Fibroblast of skin of left biceps (primary cell): ENCODE results near the gene FILIP1.

Source experiments
- DNase-seq, 2 experiments: peaks; one replicate each; pipeline ENCODE4 v3.0.0-alpha.2; 2013; ENCODE audit warnings: low read depth in 2 of 2

Gene FILIP1

DNA sequence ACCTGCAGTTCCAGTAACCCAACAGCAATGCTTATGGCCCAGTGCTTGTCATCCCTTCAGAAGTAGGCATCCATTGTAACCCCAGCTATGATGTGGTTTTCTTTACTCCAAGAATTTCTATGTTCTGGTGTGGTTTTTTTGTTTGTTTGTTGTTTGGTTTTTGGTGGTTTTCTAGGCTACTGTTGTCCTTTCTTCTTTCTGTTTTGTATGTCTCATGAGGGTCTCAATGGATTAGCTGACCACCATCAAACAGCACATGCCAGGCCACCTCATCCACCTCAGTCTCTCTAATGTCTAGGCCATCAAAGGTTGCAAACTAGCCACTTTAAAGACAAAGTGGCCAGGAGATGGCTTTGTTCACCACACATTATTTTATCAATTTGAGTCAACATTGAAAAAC, 149.6 kb downstream of the FILIP1 start:
- no peak for DNase-seq

DNA sequence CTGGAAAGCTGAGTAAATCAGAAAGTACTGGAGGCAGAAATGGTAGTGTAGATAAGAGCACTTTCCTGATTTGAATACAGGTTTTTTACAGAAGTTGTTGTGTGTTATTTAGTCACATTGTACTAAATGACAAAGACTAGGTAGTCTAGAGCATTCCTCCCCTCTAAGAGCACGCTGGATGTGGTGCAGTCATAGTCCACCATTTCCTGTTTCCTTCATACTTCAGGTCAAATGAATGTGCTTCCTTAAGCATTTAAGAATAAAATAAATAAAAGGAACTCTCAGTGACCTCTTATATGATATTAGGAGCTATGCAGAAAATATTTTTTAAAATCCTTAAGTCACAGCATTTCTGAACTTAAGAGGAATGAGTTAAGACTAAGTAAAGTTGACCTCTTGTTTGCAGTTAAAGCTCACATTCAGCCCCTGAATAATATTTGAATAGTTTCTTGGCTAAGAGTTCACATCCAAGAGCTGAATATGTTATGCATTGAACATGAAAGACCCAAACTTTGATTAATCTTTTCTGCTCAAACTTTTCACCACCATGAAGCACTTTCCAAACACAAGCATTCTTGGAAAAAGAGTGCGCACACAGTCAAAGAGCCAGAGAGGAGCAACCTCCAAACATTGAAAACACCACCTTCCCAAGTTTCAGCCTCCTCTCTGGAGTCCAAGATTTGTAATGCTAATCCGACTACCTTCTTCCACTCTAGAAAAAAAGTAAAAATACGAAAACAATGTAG, 155.6 kb downstream of the FILIP1 start:
- no peak for DNase-seq

DNA sequence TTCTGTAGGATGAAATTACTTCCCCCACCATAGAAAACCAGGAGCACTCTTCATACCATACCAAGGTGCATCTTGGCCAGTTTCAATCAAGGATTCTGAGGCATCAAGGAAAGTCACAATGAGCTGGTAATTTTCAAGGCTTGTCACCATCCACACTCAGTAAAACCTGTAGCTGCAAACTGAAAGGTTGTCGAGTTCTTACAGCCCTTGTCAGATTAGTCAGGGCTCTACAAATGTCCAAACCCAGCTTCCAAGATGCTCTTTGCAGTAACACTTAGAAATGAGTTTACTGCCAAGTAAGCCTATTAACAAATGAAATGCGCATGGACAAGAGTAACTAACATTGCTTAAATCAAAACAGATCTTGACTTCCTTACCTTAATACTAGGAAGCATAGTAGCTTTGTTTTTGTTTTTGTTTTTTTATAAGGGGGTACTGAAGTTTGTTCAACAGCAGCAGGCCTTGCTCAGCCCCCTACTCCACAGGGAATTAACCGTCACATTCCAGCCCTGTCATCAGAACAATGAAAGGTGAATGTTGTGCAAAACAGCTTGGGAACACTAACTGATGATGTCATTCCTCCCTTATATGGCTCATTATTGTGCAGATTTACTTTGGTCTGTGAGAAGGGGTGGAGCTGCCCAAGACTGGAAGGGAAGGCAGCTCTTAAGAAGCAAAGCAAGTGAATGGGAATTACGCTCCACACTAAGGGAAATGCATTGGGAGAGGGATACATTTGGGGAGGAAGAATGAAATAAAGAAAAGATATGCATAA, 159.1 kb downstream of the FILIP1 start:
- DNase-seq, result peak; percentile 51 to 58

GRCh38 chr6:75333676-75334200, 159.9 kb downstream of the FILIP1 start:
- DNase-seq, result no peak

- DNase-seq, result peak; percentile 88 to 90
Observed at GRCh38 chr6:75331151-75331550, 162.4 kb downstream of the FILIP1 start.

GRCh38 chr6:75329703-75330102, 163.9 kb downstream of the FILIP1 start:
- DNase-seq, result no peak

DNA sequence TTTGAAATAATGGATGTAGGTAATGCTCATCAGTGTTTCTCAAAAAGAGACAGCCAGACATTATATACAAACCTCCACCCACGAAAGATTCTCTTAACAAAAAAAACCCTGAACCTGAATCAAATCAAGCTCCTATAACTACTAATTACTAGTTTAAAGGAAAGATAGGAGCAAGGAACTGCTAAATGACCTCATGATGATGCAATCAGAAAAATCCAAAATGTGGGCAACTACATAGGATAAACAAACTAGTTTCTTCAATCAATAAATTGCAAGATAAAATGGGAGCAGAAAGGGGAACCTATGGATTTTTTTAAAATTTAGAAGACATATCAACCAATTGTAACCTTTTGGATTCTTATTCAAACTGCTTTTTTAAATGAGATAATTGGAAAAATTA, 165.8 kb downstream of the FILIP1 start:
- DNase-seq, result no peak

DNA sequence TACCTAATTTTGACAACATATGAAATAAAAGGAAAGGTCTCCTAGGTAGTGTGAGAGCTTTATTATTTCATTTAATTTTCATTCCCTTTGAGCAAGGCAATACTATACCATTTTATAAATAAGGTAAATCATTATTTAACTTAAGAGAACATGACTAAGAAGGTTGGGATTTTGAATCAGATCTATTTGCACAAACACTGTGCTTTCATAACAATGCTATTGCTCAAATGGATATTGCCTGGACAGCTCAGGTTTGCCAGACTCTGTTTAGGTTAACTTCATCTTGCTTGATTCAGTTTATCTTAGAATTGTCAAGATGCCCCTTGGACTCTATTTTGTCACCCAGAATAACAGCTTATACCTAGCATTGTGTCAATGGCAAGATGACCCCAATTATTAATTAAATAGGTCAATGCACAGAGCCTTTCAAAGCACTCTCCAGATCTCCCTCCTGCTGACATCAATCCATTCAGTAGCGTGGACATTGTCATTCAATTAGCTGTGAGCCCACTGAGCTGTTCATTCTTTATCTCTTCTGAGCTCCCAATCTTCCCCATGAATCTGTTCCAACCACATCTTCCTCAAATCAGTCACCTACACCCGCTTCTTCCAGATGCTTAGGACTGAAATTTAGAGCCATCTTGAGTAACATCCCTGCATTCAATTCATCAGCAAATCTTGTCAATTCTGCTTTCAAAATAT, 166.9 kb downstream of the FILIP1 start:
- no peak for DNase-seq

DNA sequence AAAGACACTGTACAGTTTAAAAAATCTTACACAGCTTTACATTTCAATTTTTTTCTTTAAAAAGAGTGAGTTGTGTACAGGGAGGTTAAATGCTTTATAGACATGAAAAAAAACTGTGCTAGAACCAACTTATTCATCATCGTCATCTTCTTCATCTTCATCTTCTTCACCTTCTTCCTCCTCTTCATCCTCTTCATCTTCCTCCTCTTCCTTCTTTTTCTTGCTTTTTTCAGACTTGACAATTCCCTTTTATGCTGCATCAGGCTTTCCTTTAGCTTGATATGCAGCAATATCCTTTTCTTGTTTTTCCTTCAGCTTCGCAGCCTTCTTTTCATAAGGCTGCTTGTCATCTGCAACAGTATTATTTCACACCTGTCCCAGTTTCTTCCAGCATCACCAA, 174.7 kb downstream of the FILIP1 start:
- DNase-seq, result no peak

DNA sequence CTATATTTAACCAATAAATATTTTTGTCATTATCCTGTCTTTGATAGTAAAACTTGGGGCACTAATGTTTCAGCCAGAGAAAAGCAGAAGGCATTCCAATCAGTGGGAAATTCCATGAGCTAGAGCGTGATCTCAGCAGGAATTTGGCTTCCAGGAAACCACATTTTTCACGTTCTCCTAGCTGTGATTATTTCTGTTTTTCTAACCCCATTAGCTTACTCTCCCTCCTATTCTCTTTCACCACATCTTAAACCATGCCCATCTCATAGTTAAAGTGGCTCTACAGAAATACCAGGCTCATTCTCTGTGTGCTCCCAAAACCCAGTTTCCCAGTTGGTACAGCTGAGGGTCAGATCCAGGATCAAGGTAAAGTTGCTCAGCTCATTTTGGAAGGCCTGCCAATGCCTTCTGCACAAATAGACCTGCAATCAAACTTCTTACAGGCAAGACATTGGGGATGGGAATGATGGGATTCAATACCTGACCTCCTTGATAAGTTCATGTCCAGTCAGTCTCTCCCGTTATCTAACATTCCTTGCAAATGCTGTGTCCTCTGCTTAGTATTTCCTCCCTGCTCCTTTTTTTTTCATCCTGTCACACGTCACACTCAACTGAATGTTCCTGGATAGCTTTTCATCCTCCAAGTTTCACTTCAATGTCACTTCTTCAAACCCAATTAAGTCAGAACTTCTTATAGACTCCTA, 175.9 kb downstream of the FILIP1 start:
- DNase-seq, result peak; percentile 61 to 62

DNA sequence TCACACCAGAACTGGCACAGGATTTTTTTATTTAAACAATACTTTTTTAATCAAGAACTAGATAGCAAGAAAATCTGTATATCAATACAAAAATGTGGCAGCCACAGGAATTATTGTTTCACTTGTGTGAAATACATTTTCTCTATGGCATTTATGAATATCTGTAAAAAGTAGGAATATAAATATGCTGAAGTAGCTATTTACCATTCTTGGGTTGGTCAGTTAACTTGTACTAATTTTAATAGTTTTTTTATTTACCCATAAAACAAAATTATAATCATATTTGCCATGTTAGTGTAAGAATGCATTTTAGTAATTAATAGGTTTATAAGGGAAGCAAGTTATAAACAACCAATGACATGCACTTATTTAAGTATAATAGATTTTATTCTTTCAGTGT, 177.6 kb downstream of the FILIP1 start:
- DNase-seq, result no peak

GRCh38 chr6:75308250-75308988, 185.2 kb downstream of the FILIP1 start:
- DNase-seq, result no peak

GRCh38 chr6:75307364-75308004, 186.1 kb downstream of the FILIP1 start:
- DNase-seq, result no peak

DNA sequence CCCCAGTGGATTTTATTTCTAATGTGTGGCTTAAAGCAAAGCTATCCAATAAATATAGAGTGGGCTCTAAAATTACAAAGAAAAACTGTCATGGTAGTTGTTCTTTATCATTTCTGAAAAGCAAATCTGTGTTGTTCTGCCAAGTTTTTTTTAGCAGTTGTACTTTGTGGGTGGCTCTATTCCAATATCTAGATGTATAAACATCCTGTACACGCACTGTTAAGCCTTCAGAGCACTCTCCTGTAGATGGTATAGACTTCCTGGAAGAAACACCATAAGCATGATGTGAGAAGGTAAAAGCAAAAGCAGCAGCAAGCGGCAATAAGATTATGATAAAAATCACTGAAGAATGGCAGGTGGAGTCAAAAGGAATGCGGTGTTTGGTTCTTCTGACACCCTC, 187.5 kb downstream of the FILIP1 start:
- no peak for DNase-seq

DNA sequence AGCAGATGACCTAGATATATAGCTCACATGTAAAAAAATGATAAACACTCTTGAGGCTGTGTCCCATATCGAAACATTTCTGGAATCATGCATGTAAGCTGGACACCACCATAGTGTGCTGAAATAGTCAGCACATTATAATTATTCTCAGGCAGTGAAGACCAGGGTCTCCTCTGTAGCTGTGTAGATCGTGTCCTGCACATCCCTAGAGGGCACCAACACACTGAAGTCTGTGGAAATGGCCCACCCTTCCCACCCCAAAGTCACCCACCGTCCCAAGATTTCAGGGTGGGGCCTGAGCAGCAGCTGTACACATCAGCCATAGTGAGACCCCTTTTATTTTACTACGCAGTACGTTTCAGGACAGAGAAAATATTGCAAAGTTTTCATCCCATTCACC, 188.0 kb downstream of the FILIP1 start:
- no peak for DNase-seq

GRCh38 chr6:75302280-75302679, 191.3 kb downstream of the FILIP1 start:
- no peak for DNase-seq

DNA sequence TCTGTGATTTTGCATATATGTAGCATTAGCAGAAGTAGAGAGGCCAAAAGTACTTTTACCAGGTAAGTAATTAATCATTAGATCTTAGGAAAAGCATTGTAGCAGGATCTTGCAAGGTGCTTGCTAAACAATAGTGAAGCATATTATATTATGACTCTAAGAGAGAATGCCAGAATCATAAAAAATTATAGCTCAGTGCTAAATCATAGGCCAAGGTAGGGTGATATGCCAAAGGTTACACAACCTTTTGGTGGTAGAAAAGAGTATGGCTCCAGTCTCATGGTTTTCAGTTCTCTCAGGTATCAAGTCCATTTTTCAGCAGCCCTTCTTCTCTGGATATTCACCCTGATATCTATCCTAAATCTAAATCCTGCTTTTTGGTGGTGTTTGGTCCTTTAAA, 192.1 kb downstream of the FILIP1 start:
- DNase-seq, result no peak

- DNase-seq, result no peak
Observed at GRCh38 chr6:75301088-75301487, 192.5 kb downstream of the FILIP1 start.

- DNase-seq, result no peak
Observed at GRCh38 chr6:75300531-75300855, 193.1 kb downstream of the FILIP1 start.

GRCh38 chr6:75299801-75300530, 193.6 kb downstream of the FILIP1 start:
- no peak for DNase-seq
